NCI-H345 treated with DMSO at 0.1 percent for 48 hours (cell line): Measurements from ENCODE around the gene HLA-B.

Source experiments
- DNase-seq: peaks from one replicate; lab custom pipeline; 2025; ENCODE audit not compliant: unreplicated experiment; lab: John Stamatoyannopoulos, UW

The HLA-B gene

GRCh38 chr6:31353384-31353945, 3.5 kb downstream of the HLA-B start:
- no peak for DNase-seq

DNA sequence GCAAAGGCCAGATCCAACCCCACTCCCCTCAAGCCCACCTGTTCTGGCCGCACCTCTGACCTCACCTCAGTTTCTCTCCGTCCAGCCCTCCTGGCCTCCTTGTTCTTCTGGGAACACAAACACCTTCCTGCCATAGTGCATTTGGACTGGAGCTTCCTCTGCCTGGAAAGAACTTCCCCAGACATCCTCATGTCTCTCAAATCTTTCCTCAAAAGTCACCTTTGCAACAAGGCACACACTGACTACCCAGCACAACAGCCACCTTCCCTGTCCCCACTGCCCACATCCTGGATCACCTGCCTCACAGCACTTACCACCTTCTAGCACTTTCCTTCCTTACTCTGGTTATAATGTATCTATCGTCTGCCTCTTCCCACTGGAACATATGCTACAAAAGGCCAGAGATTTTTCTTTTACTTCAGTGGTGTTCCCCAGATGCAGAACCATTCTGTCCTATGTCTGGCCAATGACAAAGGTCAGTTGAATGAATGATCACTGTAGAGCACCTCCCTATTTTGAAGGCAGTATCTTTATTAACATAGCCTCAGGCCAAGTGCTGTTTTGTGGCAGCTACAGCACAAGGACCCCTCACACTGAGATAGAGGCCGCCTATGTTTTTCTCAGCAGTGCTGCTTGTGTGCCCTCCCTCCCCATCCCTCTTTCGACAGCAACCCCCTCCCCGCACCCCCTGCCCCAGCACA, 4.1 kb downstream of the HLA-B start:
- no peak for DNase-seq

GRCh38 chr6:31352310-31352682, 4.7 kb downstream of the HLA-B start:
- DNase-seq: no peak

- no peak for DNase-seq
Measured at GRCh38 chr6:31351401-31352309, 5.3 kb downstream of the HLA-B start.

GRCh38 chr6:31351033-31351380, 6.0 kb downstream of the HLA-B start:
- no peak for DNase-seq

- DNase-seq: no peak
Measured at GRCh38 chr6:31350196-31351032, 6.6 kb downstream of the HLA-B start.

DNA sequence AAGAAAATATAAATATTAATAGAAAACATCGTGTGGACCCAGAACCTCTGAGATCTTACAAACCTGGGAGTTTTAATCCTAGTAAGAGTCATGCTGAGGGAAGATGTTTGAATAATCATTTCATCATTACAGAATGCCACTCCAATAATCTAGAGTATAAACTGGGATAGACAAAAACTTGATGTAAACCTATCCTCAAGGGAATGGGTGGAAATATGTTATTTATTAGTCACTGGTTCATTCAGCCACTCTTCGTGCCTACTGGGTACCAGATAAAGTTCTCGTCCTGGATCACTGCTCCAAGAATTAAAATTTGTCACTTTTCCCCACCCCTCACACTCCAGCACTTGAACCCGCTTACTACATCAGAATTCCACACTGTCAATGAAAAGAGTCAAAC, 7.7 kb downstream of the HLA-B start:
- no peak for DNase-seq

DNA sequence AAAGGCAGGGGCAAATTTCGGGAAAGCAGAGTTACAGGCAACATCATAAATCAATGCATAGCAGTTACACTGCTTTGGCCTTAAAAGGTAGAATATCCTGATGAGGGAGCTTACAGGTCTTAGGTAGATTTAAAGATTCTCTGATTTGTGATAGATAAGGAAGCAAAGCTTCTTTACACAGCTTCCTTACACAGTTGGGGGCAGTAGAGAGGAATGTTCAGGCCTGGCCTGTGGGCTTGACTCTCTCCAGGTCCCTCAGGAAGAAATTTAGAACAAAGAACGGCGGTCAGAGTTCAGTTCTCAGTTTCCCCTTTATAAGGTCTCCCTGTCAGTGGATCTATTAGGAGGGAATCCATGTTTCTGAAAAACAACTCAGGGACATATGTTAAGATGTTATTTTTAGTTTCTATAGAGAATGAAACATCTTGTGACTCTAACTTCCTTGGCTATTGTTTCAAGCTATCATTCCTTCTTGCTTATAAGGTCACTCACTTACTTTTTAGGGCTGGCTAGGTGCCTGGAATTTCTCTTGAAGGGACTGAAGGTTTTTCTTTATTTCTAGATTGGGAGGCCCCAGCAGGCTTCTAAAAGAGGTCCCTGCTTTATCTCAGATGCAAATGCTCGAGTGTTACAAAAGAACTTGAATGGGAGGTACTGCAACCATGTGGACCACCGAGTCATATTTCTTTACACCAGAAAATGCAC, 11.8 kb downstream of the HLA-B start:
- DNase-seq: no peak

GRCh38 chr6:31340228-31340627, 16.8 kb downstream of the HLA-B start:
- no peak for DNase-seq

DNA sequence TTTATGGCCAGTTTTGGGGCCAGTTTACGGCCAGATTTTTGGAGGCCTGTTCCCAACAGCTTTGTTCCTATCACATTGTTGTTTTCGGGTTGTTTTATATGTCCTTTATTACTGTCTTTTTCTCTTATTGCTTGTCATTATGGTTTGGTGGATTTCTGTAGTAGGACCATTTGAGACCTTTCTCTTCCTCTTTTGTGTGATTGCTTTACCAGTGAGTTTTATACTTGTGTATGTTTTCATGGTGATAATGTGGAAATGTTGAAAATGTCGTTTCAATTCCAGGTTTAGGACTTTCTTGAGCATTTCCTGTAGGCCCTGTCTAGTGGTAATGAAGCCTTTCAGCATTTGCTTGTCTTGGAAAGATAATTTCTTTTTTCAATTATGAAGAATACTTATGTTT, 17.8 kb downstream of the HLA-B start:
- no peak for DNase-seq

DNA sequence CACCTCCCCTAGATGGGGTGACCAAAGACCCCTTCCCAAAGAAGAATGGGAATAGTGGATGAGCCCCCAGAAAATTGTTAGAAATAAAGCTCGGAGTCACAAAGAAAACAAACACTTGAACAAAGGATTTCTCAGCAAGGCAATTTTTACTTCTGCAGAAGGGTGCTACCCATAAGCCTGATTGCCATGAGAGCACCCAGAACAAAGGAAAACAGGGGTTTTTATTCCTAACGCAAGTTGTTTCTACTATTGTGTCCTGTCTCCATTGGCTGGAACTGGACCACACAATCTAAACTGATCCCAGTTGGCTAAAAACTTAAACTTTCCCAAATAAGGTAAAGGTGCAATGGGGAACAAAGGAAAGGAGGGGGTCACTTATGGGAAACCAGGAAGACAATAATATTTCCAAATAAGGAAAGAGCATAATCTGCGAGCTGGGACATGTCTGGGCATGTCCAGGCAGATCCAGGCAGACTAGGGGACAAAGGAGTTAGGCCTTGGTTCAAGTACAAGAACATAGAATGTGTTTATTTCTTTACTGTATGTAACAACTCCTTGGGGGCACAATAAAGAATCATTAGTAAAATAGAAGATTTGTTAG, 20.0 kb downstream of the HLA-B start:
- no peak for DNase-seq

GRCh38 chr6:31332637-31333602, 24.1 kb downstream of the HLA-B start:
- no peak for DNase-seq

- no peak for DNase-seq
Measured at GRCh38 chr6:31328355-31328960, 28.5 kb downstream of the HLA-B start.

- DNase-seq: no peak
Measured at GRCh38 chr6:31321820-31322219, 35.2 kb downstream of the HLA-B start.

DNA sequence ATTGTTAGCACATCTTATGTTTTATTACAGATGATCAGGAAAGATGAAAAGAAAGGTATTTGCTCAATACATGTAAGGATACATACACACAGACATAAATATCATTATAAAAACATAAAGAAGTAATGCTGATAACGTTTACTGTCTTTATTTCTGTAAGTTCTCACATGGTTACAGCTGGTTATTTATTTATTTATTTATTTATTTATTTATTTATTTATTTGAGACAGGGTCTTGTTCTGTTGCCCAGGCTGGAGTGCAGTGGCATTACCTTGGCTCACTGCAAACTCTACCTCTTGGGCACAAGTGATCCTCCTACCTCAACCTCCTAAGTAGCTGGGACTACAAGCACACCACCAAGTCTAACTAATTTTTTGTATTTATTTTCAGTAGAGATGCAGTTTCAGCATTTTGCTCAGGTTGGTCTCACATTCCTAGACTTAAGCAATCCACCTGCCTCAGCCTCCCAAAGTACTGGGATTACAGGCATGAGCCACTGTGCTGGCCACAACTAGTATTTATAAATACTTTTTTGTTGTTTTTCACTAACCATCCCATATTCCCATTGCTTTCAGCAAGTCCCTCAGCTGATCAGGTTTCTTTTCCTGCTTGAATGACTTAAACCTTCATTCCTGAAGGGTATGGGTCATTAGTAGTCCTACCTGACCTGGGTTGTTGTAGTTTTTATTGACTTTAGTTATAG, 35.8 kb downstream of the HLA-B start:
- DNase-seq: no peak

DNA sequence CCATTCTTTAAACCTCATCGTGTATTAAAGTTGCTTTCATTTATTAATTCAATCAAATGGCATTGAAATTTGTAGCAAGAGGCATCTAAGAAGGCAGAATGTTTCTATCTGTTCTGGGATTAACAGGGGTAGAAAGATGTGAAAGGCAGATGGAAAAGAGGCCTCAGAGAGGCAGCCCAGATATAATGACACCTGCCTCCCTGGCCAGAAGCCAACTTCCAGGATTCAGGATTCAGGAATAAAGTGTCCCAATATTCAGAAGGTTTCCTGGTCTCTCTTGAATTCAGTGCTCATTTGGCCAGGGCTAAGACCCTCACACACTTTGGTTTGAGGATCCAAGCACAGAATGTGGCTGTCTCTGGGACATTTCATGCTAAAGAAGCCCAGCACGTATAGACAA, 39.9 kb downstream of the HLA-B start:
- no peak for DNase-seq

DNA sequence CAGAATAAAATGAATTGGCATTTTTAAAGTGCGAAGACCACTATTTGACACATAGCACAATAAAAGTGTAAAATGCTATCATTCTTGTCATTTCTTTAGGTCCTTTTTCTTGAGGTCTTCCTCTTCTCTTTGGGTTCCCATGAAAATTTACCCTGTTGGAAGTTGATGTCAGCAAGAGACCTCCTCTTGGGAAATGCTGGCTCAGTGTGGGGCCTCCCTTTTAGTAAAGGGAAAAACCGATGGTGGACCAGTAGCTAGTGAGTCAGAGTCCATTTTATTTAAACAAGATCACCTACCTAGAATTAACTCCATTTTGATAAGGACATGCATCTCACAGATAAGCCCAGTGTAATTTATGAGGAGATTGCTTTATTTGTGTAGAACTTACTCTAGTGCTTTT, 47.3 kb downstream of the HLA-B start:
- DNase-seq: no peak

DNA sequence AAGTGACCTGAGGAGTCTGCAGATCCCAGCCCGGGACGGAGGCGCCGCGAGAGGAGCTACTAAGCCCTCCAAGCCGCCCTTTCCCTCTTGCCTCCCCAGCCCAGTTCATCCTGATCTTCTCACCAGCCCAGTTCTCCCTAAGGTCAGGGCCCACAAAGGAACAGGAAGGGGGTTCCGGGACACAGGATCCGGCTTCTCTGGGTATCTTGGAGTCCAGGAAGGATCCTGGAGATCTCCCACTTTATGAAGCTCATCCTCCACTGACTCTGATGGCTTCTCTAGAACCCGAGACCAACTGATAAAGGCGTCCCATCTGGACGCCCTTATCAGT, 48.2 kb downstream of the HLA-B start:
- DNase-seq: no peak
